Epithelial cell of proximal tubule (primary cell): ENCODE results near the gene ACLY. TPM values are rescaled to one million over a fixed set of nuclear protein-coding genes. Genes with fewer than 3 reads are reported as not detected.

Experiments used
- DNase-seq: peaks from one replicate; pipeline ENCODE4 v3.0.0-alpha.2; 2011; ENCODE audit warnings: low read depth
- H3K4me3 ChIP-seq: 2 replicates; pipeline ENCODE4 v1.5.1; 2011; ENCODE audit warnings: low read depth, mild to moderate bottlenecking, low read length
- total RNA-seq: library from RNA; depleted of rRNA; stranded (reverse); fragments of >200 nt; gene quantifications from 2 replicates; pipeline ENCODE4 v1.2.3, GENCODE V29; 2015
- TF ChIP-seq, protein P1 (sequence below): conservative IDR thresholded peaks from 2 replicates; pipeline ENCODE4 v1.5.1; 2012; ENCODE audit warnings: low read depth, mild to moderate bottlenecking, low read length

The ACLY gene
- total RNA-seq, 1 donor from 2014 or later, result 193 TPM

DNA sequence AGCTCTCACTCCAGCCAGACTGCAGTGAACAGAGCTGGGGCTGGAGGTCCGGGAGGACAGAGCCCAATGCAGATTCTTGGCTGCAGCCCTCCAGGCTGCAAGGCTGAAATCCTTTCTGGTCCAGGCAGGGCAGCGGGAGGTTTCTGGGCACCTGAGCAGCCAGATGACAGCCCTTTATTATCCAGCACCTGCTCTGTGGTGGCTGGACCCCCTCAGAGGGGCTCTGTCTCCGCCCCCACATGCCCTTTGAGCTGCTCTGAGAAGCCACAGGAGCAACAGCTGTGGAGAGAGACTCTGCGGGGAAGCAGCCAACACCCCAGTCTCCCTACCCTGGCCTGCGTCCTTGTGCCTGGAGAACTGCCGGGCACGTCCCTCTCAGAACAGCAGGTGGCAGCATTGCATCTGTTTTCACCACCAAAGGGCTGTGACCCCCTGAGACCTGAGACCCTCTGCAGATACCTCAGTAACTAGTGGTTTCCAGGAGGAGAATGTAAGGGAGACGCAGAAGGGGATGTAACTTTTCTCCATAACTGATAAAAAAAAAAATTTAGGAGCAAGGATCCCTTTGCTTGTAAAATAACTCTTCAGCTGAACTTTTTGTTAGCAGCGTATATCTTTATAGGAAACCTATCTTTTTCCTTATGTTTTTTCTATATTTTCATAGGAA lies 44.1 kb upstream of the ACLY start:
- no peak overlapping the region for H3K4me3 ChIP-seq
- TF ChIP-seq, protein P1, sequence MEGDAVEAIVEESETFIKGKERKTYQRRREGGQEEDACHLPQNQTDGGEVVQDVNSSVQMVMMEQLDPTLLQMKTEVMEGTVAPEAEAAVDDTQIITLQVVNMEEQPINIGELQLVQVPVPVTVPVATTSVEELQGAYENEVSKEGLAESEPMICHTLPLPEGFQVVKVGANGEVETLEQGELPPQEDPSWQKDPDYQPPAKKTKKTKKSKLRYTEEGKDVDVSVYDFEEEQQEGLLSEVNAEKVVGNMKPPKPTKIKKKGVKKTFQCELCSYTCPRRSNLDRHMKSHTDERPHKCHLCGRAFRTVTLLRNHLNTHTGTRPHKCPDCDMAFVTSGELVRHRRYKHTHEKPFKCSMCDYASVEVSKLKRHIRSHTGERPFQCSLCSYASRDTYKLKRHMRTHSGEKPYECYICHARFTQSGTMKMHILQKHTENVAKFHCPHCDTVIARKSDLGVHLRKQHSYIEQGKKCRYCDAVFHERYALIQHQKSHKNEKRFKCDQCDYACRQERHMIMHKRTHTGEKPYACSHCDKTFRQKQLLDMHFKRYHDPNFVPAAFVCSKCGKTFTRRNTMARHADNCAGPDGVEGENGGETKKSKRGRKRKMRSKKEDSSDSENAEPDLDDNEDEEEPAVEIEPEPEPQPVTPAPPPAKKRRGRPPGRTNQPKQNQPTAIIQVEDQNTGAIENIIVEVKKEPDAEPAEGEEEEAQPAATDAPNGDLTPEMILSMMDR, result peak; percentile 91
- no peak for DNase-seq

DNA sequence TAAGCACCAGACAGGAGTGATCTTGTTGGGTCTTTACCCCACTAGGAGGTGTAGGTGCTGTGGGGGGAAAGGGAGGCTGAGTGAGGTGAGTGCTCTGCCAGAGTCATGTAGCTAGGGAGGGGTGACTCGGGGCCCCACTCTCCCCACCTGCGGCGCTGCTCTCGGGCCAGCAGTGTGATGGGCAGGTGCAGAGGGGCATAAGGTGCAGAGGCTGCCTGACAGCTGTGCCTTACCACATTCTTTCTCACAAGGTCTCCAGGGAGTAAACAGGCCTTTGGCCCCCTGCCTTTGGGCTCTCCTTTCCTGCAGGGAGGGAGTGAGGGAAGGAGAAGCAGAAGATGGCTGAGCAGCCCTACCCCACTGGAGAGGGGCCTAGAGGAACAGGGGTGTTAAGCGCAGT lies 43.4 kb upstream of the ACLY start:
- H3K4me3 ChIP-seq, result no peak overlapping the region
- TF ChIP-seq, protein P1, result no peak
- DNase-seq, result no peak

DNA sequence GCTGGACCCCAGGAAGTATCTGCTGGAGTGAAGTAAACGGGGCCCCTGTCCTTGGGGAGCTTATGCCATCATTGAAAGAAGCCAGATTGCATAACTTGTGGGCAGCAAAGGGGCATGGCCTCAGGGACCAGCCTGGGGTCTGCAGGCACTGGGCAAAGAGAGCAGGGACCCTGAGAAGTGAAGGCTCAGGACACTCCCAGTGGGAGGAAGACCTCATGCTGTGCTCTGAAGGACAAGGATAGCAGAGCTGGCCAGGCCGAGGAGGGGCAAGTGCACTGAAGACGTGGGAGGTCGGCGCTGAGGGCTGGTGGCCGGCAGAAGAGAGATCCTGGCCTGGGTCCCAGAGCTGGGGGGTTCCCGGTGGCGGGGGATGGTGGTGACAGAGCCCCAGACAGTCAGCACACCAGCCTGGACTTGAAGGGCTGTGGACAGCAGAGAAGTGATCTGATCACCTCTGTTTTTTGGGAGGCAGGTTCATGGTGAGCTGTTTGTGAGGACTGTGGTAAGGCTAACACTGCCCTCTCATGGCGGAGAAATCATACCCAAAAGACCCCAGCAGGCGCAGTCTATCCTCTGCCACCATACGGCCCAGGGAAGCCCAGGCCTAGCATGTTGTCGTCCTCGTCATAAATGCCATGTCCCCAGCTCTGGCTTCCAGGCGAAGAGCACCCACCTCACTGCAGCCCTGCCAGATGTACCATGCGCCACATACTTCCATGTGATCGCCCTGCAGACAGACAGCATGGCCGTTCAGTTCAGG lies 40.8 kb upstream of the ACLY start:
- TF ChIP-seq, protein P1, result peak; percentile 67
- no peak for DNase-seq

DNA sequence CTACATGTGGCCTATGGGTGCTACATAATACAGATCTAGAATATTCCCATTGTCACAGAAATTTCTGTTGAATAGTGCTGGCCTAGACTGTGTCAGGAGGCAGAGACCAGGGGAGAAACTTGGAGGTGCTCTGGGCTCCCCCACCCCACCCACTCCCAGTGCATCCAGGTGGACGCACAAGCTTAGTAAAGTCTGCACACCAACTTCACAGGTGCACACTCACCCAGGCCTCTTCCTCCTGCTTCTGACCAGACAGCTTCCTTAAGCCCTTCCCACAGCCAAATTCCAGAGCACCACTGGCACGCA lies 40.2 kb upstream of the ACLY start:
- DNase-seq, result no peak

More for the DNA sequence above, 40.8 kb upstream of the ACLY start:
- no peak overlapping the region for H3K4me3 ChIP-seq

DNA sequence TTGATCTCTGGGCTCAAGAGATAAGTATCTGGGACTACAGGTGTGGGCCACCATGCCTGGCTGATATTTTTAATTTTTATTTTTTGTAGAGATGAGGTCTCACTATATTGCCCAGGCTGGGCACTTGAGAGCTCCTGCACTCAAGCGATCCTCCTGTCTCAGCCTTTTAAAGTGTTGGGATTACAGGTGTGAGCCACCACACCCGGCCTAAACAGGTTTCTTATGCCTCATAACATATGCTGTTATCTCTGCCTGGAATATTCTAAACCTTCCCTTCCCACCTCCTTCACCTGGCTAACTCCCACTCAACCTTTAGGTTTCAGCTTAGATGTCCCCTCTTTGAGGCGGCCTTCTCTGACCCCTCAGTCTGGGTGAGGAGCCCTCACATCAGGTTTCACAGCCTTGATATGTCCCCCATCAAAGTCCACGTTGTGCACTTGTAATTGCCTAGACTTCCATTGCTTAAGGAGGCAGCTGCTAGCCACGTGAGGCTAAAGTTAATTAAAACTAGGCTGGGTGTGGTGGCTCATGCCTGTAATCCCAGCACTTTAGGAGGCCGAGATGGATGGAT lies 39.2 kb upstream of the ACLY start:
- H3K4me3 ChIP-seq, result no peak overlapping the region
- TF ChIP-seq, protein P1, result no peak
- no peak for DNase-seq

More for the DNA sequence above, 40.2 kb upstream of the ACLY start:
- TF ChIP-seq, protein P1, result no peak
- no peak overlapping the region for H3K4me3 ChIP-seq

DNA sequence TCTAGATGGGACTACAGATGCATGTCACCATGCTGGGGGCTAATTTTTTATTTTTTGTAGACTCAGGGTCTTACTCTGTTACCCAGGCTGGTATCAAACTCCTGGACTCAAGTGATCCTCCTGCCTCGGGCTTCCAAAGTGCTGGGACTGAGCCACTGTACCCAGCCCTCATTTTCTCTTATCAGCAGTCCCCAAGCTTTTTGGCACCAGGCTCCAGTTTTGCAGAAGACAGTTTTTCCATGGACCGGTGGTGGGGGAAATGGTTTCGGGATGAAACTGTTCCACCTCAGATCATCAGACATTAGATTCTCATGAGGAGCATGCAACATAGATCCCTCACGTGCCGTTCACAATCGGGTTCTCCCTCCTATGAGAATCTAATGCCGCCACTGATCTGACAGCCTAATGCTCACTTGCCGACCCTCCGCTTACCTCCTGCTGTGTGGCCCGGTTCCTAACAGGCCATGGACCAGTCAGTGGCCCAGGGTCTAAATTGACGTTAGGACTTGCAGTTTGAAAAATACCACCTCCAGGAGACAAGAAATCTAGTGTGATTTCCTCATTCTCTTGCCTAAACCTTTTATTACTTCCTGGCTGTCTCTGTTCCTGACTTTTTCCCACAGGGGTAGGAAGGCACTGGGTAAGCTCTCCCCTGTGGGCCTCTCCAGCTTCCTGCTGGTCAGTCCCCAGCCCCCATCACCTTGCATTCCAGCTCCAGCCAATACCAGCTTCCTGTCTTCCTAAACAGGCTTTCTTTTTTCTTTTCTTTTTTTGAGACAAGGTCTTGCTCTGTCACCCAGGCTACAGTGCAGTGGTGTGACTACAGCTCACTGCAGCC lies 38.5 kb upstream of the ACLY start:
- no peak for DNase-seq
- no peak overlapping the region for H3K4me3 ChIP-seq
- TF ChIP-seq, protein P1, result no peak
